K562 (cell line): ENCODE measurements around the gene AKAP6. TPM values are rescaled to one million over a fixed set of nuclear protein-coding genes. Genes with fewer than 3 reads are reported as not detected.

ENCODE experiments used
- ATAC-seq: fragments of 200-7000 bp; cut with Tn5 transposase; 3 replicates; pipeline ENCODE4 v1.9.1; 2020; ENCODE audit warnings: moderate library complexity
- BruUV-seq: library from RNA; stranded (reverse); fragments of 400-500 nt; replicated peaks from 2 replicates; lab custom pipeline; 2021; lab: Mats Ljungman, UMichigan
- CTCF ChIA-PET: fragments of 300-600 bp; formaldehyde crosslinking; extraction: SDS; loops from one replicate; lab custom pipeline; 2021; ENCODE audit warnings: low intra/inter-chr PET ratio; lab: Yijun Ruan, JAX
- POLR2A ChIA-PET: fragments of 300-600, 350-650 bp; sonication (Branson Sonifier 250); formaldehyde crosslinking; extraction: SDS; loops from one replicate; lab custom pipeline; 2021; ENCODE audit warnings: antibody characterized with exemption, inconsistent platforms; lab: Yijun Ruan, JAX
- DNase-seq, 4 experiments: peaks; one replicate each; pipeline versions ENCODE4 v3.0.0 to v3.0.0-alpha.2; 2011 to 2018; ENCODE audit warnings: low spot score in 3 of 4, mixed read lengths in 3 of 4; ENCODE audit errors: extremely low read depth in 1 of 4
- FAIRE-seq: peaks from 2 replicates; lab custom pipeline; 2011; peaks lifted over from hg19 to GRCh38; lab: Jason Lieb, UNC
- H2AFZ ChIP-seq: 2 replicates; pipeline ENCODE4 v1.6.0; 2011; ENCODE audit warnings: low read depth, low read length, control low read depth, inconsistent platforms
- H3K27ac ChIP-seq: fragments of 200-600 bp; 3 replicates; pipeline ENCODE4 v1.8.0; 2011; ENCODE audit warnings: low read depth, mild to moderate bottlenecking, control low read depth, inconsistent platforms, low read length, moderate library complexity, mixed read lengths; ENCODE audit errors: extremely low read depth
- H3K27me3 ChIP-seq, 2 experiments: fragments of 300-600 bp in 1 of 2; 2 replicates in 1 of 2; 3 replicates in 1 of 2; pipeline versions ENCODE4 v1.6.0 to v1.8.0; 2011; ENCODE audit warnings: inconsistent platforms in 2 of 2, low read length in 2 of 2, mild to moderate bottlenecking in 1 of 2, mixed read lengths in 1 of 2, moderate library complexity in 1 of 2; ENCODE audit not compliant: control insufficient read depth in 2 of 2, insufficient read depth in 2 of 2
- H3K36me3 ChIP-seq: fragments of 300-600 bp; 3 replicates; pipeline ENCODE4 v1.8.0; 2011; ENCODE audit warnings: mild to moderate bottlenecking, low read length, inconsistent platforms; ENCODE audit not compliant: control insufficient read depth, insufficient read depth
- H3K4me1 ChIP-seq, 2 experiments: fragments of 200-600 bp in 1 of 2; replicated peaks in 1 of 2; 2 replicates in 1 of 2; 3 replicates in 1 of 2; pipeline versions ENCODE4 v1.5.1 to v1.8.0; 2011; ENCODE audit warnings: inconsistent platforms in 2 of 2, low read length in 2 of 2, mild to moderate bottlenecking in 1 of 2, mixed read lengths in 1 of 2, moderate library complexity in 1 of 2; ENCODE audit not compliant: control insufficient read depth in 2 of 2, insufficient read depth in 2 of 2
- H3K4me2 ChIP-seq: 2 replicates; pipeline ENCODE4 v1.6.1; 2011; ENCODE audit warnings: low read length, control low read depth, inconsistent platforms, mixed read lengths; ENCODE audit not compliant: insufficient read depth
- H3K4me3 ChIP-seq: fragments of 200-600 bp; sonication (generic), shearing (Covaris generic); 2 replicates; pipeline ENCODE4 v1.5.1; 2016; ENCODE audit warnings: control low read depth, inconsistent platforms
- H3K79me2 ChIP-seq: fragments of 200-600 bp; 3 replicates; pipeline ENCODE4 v1.8.0; 2011; ENCODE audit warnings: low read length, inconsistent platforms; ENCODE audit not compliant: control insufficient read depth, insufficient read depth
- H3K9ac ChIP-seq, 2 experiments: 2 replicates each; pipeline versions ENCODE4 v1.6.0 to v1.6.1; 2011; ENCODE audit warnings: low read depth in 2 of 2, low read length in 2 of 2, control low read depth in 1 of 2, inconsistent platforms in 1 of 2, mild to moderate bottlenecking in 1 of 2, mixed read lengths in 1 of 2; ENCODE audit not compliant: insufficient read depth in 1 of 2
- H3K9me1 ChIP-seq: one replicate; pipeline ENCODE4 v1.6.0; 2011; ENCODE audit warnings: inconsistent platforms, mild to moderate bottlenecking, low read length, moderate library complexity; ENCODE audit not compliant: control insufficient read depth, insufficient read depth
- H3K9me3 ChIP-seq: replicated peaks from 2 replicates; pipeline ENCODE4 v1.5.1; 2011; ENCODE audit warnings: low read depth, low read length, inconsistent platforms; ENCODE audit not compliant: control insufficient read depth, insufficient read depth
- H4K20me1 ChIP-seq: replicated peaks from 2 replicates; pipeline ENCODE4 v1.6.1; 2011; ENCODE audit warnings: low read length, inconsistent platforms, mixed read lengths; ENCODE audit not compliant: control insufficient read depth, insufficient read depth
- KDM5B ChIP-seq: fragments of 200-600 bp; sonication (generic); IDR thresholded peaks from 2 replicates; pipeline ENCODE4 v1.6.1; 2012; ENCODE audit warnings: low read depth, mild to moderate bottlenecking, moderate library complexity, low read length, control low read depth, inconsistent platforms; ENCODE audit not compliant: insufficient replicate concordance
- MBD2 ChIP-seq: sonication (generic); IDR thresholded peaks from 2 replicates; pipeline ENCODE4 v1.6.1; 2016; ENCODE audit warnings: low read depth, borderline replicate concordance
- MED1 ChIP-seq: sonication (generic); formaldehyde crosslinking; IDR thresholded peaks from 2 replicates; pipeline ENCODE4 v1.8.1; 2023; ENCODE audit warnings: missing genetic modification reagents, borderline replicate concordance
- NR2C1 ChIP-seq, 2 experiments: fragments of 450-650 bp; IDR thresholded peaks; 2 replicates each; pipeline ENCODE4 v1.6.1; 2017; ENCODE audit warnings: mild to moderate bottlenecking in 2 of 2, antibody characterized with exemption in 1 of 2, inconsistent platforms in 1 of 2, missing compliant biosample characterization in 1 of 2, missing genetic modification characterization in 1 of 2
- PML ChIP-seq: IDR thresholded peaks from 2 replicates; pipeline ENCODE4 v1.6.1; 2012; ENCODE audit warnings: low read length, inconsistent platforms
- SUPT5H ChIP-seq: fragments of 450-650 bp; IDR thresholded peaks from 2 replicates; pipeline ENCODE4 v1.6.1; 2016
- ZNF133 ChIP-seq: fragments of 250-450 bp; sonication (Bioruptor Pico); IDR thresholded peaks from 2 replicates; pipeline ENCODE4 v1.4.0; 2020; ENCODE audit warnings: mild to moderate bottlenecking
- ZNF184 ChIP-seq: sonication (generic); formaldehyde crosslinking; IDR thresholded peaks from 2 replicates; pipeline ENCODE4 v1.5.0; 2020; ENCODE audit warnings: missing genetic modification reagents
- in situ Hi-C: fragments of 300-500 bp; cut with MboI; formaldehyde crosslinking; loops from 4 replicates; pipeline ENCODE4 v1.15.0; 2018; ENCODE audit warnings: inconsistent platforms, mixed read lengths
- intact Hi-C: fragments of 100-400 bp; cut with micrococcal nuclease; formaldehyde crosslinking; loops from 2 replicates; pipeline ENCODE4 v1.14.2; 2022
- polyA plus RNA-seq, 8 experiments: library from polyadenylated mRNA; depleted of rRNA in 4 of 8; stranded (reverse) in 5 of 8; unstranded in 3 of 8; fragments of >200 nt; fragmentation: Nextera tagmentation in 2 of 8; fragmentation: Illumina TruSeq in 1 of 8; extraction: Ambion mirVana in 2 of 8; extraction: Trizol in 1 of 8; gene quantifications; 2 replicates each; pipeline versions ENCODE4 v1.2.1 to v1.2.3, GENCODE V29; 2011 to 2014; ENCODE audit warnings: inconsistent platforms in 1 of 8, missing spikeins in 1 of 8
- total RNA-seq, 7 experiments: library from RNA; depleted of rRNA in 6 of 7; stranded (reverse); fragments of >200 nt in 6 of 7; fragmentation: Illumina TruSeq in 2 of 7; extraction: Trizol in 2 of 7; gene quantifications; 2 replicates each; pipeline versions ENCODE4 v1.2.1 to v1.2.3, GENCODE V29; 2011 to 2021; ENCODE audit warnings: low replicate concordance in 1 of 7
- TF ChIP-seq, protein P1 (sequence below): fragments of 200-800 bp; sonication (Bioruptor generic); IDR thresholded peaks from 2 replicates; pipeline ENCODE4 v1.6.1; 2017; ENCODE audit warnings: missing genetic modification characterization, missing compliant biosample characterization

Gene AKAP6
- total and polyA plus RNA-seq, 9 of the 15 experiments (the other 6 are each of a cell fraction or from before 2014, with no cell fraction given), result 0.03 to 1.7 (median 0.48) TPM

DNA sequence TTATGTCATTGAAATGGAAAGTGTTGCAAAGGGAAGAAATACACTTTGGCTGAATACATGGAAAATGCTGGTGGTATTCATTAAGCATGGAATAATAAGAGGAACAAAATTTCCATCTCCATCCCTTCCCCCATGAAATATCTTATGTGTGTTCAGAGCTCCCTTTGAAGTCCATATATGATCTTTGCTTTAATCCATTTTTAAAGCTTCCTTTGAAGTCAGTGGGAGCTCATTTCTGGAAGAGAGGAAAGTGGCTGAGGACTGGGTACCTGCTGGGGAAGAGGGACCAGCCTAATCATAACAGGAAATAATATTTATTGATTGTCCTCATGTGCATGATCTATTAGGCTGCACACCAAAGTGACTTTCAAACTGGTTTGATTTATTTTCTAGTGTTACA is 49.2 kb downstream of the AKAP6 start:
- no peaks in the 10 kb centered on the region for H4K20me1 ChIP-seq
- ATAC-seq, result no peak
- no peak overlapping the region for H3K4me3 ChIP-seq
- no peak overlapping the region for H3K4me2 ChIP-seq
- H3K27me3 ChIP-seq, result no peaks in the 10 kb centered on the region
- H3K9me1 ChIP-seq, result no peaks in the 10 kb centered on the region
- H3K27ac ChIP-seq, result no peak overlapping the region
- intact Hi-C loops (no loop called here), in situ Hi-C loops (no loop called here)
- CTCF ChIA-PET, result no interaction called here
- H3K9me3 ChIP-seq, result no peaks in the 10 kb centered on the region
- H3K9ac ChIP-seq, result no peak overlapping the region
- POLR2A ChIA-PET, result interaction anchor here (0.8 to 1.1 kb wide), 2 partner anchors 13 to 24 kb away, joined by 4 to 5 read pairs; no protein-coding TSS in a partner anchor
- H2AFZ ChIP-seq, result no peak overlapping the region
- H3K4me1 ChIP-seq, result peaks cover 0 to 8% of the 10 kb centered on the region in 2 experiments; a peak in 3 of 5 replicates
- no peak for DNase-seq
- FAIRE-seq, result no peak
- no peaks in the 10 kb centered on the region for H3K36me3 ChIP-seq
- no peak for TF ChIP-seq SUPT5H
- TF ChIP-seq KDM5B, result no peak
- TF ChIP-seq ZNF133 (CRISPR knock-in tag), result no peak
- TF ChIP-seq NR2C1 (IDR thresholded peaks at IDR 0.05), result no peak
- no peak for TF ChIP-seq NR2C1 (tag; IDR thresholded peaks at IDR 0.05)
- TF ChIP-seq PML, result no peak
- TF ChIP-seq MED1 (CRISPR knock-in tag), result no peak
- no peak for TF ChIP-seq ZNF184 (CRISPR knock-in tag)
- TF ChIP-seq, protein P1, sequence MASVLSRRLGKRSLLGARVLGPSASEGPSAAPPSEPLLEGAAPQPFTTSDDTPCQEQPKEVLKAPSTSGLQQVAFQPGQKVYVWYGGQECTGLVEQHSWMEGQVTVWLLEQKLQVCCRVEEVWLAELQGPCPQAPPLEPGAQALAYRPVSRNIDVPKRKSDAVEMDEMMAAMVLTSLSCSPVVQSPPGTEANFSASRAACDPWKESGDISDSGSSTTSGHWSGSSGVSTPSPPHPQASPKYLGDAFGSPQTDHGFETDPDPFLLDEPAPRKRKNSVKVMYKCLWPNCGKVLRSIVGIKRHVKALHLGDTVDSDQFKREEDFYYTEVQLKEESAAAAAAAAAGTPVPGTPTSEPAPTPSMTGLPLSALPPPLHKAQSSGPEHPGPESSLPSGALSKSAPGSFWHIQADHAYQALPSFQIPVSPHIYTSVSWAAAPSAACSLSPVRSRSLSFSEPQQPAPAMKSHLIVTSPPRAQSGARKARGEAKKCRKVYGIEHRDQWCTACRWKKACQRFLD (CRISPR knock-in tag), result no peak
- no peak for TF ChIP-seq MBD2
- no TSS peak for BruUV-seq
- no peaks in the 10 kb centered on the region for H3K79me2 ChIP-seq
